GM21423 (cell line): Measurements from ENCODE around the gene NAV3.

Source experiments
- ATAC-seq: cut with Tn5 transposase; IDR thresholded peaks from one replicate; pipeline ENCODE4 v1.9.1; 2021; ENCODE audit warnings: mild to moderate bottlenecking, moderate library complexity; ENCODE audit not compliant: unreplicated experiment

NAV3 gene

DNA sequence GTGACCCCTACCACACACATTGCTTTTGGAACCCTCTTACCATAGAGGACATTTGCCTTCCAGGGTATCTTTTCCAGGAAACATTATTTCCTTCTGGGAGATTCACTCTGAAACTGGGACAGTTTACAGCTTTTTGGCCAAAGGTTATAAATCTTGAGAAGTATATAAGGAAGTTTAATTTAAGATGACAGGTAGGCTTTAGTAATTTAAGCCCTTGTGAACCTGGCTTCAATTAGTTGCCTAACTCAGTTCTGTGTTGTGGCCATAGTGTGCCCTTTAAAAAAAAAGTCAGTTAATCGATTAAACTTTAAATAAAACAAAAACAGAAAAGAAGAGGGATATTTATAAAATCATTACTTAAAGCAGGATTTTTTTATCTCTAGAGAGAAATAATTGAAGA is 142.9 kb downstream of the NAV3 start:
- no peak for ATAC-seq

DNA sequence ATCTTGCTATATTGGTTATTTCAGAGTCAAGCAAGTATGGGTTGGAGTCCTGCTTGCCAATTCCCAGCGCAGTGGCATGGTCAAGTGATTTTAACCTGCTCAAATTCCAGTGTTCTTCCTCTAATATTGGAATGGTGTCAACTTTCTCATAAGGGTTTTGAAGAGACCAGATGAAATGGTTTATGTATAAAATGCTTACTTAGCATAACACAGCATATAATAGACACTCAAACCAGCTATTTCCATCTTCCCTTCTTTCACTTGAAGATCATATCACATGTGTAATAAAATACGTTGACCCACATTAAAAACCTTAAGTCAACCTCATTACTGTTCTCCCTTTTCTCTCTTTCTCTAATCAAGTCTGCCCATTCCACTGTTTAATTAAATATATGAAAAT is 144.0 kb downstream of the NAV3 start:
- no peak for ATAC-seq

DNA sequence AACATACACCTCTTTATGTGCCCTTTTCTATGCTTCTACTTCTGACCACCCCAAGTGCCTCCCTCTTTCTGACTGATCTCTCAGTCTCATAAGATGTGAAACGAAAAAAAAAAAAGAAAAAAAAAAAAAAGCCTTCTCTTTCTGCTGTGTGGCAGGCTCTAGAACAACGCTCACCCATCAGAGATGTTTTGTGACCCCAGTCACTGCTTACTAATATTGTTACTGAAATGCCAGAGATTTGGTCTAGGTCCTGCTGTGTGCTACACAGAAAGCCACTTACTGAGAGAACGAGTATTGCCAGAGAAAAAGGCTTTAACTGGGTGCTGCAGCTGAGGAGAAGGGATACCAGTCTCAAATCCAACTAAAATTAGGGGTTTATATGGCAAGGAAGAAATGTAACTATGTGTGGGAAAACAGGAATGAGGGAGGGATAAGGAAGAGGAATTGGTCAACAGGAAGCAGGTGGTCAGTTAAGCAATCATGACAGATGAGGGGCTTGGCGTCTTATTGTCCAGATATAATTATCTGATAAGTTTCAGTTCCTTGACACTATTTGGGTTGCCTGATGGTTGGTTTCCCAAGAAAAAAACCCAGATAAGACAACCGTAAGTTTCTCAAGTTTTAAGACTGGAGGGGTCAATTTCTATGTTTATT is 149.0 kb downstream of the NAV3 start:
- ATAC-seq, result no peak

DNA sequence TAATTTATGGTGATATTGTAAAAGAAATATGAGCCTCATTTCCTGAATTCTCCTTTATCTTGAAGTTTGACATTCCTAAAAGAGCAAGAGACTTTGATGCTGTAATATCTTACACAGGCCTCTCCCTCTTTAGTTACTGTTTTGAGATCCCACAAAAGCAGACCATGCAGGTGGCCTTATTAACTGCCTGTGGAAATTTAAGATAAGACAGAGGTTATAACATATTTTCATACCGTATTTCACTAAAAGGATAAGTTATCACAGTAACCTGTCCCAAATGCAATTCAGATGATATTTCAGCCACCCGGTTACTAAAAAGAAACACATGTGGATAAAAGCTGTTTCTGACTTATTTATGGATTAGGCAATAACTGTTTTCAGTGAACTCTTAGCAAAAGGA is 150.1 kb downstream of the NAV3 start:
- ATAC-seq, result no peak

DNA sequence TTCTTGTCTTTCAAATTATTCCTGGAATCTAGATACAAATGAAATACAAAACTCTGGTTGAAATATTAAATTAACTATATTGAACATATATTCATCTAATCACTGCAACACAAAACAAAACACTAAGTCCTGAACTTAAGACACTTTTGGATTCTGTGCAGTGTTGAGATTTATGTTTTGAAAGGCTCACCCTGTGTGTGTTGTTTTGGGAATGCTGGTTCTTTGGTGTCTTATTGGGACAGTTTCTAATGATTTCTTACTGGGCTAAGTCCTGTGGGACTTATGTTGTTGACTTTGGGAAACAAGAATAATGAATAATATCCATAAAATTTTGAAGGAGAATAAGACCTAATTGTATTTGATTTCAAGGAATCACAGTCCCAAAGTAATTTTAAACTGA is 153.2 kb downstream of the NAV3 start:
- ATAC-seq, result no peak

DNA sequence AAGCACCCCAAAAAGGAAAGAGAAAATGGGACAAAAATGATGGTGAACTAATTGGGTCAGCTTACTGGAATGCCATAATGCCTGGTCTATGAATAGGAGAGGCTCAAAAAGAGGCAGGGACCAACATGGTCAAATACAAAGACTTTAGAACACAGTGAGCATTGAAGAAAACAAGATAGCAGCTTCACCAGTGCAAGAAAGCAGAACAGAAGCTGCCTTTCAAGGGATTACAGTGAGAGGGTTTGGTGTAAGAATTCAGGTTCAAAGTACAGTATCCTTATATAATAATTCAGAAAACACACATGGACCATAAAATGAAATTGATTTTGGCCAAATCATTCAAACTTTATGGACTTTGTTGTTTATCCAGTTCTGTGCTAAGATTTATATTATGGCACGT is 162.1 kb downstream of the NAV3 start:
- no peak for ATAC-seq

DNA sequence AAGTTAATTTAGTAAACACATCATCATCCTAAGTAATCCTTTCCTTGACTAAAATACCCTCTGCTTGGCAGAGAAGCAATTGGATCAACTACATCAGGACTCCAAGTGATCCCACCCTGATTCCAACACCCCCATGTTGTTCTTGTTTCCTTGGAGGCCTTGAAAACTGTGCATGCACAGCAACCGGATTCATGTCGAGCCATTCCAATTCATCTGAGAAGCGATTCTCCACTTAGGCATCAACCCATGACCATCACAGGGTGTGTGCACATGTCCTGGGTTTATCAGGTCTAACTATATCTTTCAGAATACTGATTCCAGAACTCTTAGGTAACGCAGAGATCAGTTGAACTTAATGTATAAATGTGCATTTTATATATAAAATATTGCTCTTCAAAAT is 163.0 kb downstream of the NAV3 start:
- ATAC-seq, result no peak

DNA sequence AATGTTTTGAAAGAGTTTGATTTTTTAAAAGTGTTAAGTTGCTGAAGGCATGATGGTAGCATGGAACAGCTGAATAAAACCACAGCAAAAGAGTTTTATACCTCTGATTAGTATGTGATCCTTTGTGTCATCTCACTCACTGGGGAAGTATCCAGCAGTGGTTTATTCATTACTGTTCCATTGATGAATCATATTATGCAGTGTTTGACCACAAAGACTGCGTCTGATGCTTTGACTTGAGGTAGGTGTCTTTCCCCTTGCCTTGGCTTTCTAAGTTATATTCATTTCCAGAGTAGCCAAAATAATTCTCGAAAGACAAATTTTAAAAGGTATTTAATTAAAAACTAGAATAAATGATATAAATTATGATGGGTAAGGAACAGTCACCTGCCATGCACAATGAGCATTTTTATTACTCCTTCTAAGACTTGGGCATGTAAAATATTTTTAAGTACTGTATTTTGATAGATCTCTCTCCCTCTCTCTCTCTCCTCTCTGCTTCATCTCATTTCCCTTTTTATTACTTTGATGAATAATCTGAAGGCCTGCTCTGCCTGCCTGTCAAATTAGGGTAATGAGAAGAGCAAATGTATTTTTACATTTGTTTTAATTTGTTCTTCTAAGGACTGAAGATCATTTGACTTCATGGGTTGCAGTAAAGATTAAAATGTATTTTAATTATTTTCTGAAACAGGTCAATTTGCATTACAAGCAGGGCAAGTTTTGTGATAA is 164.9 kb downstream of the NAV3 start:
- peak; percentile 74 for ATAC-seq

DNA sequence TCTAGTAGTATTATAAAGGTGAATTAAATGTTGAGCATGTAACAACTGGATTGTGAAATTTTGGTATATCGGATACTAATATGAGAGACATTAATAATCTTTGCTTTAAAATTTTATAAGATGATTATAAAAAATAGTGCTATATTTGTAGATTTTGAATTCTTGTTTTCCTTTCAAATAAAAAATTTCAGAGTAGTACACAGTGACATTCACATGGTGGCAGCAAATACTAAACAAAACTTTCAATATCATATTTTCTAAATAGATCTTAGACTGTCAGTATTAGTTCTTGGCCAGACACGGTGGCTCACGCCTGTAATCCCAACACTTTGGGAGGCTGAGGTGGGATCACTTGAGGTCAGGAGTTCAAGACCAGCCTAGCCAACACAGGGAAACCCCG is 166.0 kb downstream of the NAV3 start:
- ATAC-seq, result no peak

DNA sequence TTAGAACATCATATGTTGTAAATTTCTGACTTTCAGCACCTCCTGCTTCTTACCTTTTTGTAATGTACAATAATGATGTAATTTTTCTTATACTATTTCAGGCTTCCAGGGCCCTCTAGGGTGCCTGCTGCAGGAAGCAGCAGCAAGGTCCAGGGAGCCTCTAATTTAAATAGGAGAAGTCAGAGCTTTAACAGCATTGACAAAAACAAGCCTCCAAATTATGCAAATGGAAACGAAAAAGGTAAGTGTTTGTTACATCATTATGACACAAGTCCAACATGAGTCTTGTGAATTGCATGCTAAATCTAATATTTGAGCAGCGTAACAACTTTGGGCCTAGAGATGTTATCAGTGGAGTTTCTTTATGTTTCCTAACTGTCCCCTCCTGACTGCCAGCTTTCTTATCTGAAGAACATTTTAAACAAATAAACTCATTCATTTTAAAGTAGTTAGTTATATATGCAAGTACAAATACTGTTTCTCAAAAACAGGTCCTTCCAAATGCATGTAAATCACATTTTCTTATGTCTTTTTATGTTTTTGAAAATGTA is 167.6 kb downstream of the NAV3 start:
- ATAC-seq, result no peak

DNA sequence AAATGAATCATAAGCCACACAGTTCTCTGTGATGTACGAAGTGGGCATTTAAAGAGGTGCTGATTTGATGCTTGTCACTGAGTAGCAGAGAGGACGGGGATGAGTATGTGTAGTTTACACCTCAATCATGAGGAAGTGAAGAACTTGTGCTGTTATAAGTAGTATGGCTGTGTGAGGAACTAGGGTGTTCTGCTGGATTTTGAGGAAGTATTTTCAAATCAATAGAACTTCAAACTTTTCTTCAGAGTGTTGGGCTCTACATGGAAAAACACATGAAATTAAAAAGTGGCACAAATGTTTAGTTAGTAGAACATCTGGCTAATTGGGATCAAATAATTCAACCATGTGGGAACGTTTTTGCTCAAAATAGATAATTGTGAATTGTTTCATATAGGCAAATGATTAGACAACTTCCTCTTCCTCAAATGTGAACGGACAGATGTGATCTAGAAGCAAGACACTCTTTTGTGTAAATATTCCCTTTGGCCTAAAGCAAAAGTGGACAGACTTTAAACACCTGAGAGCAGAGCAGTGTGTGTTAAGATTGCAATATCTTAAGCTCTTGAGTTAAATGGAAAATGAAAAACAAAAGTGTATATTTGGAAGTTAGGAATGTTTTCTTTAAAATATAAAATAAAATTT is 168.5 kb downstream of the NAV3 start:
- peak; percentile 83 for ATAC-seq

DNA sequence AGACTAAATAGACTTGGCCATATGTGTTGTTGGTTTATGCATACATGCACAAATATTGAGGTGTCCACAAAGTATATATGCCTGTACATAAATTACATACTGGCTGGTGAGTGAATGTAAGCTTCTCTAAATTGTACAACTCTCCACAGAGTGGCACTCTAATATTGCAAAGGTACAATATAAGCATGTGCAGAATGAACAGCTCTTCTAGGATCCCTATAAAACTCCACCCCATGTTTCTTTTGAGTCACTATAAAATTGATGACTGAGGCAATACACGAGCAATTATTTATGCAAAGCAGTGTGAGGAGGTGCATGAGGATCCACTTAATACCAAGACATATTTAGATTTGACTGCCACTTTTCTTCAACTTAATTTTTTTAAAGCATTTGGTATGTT is 172.2 kb downstream of the NAV3 start:
- ATAC-seq, result no peak

DNA sequence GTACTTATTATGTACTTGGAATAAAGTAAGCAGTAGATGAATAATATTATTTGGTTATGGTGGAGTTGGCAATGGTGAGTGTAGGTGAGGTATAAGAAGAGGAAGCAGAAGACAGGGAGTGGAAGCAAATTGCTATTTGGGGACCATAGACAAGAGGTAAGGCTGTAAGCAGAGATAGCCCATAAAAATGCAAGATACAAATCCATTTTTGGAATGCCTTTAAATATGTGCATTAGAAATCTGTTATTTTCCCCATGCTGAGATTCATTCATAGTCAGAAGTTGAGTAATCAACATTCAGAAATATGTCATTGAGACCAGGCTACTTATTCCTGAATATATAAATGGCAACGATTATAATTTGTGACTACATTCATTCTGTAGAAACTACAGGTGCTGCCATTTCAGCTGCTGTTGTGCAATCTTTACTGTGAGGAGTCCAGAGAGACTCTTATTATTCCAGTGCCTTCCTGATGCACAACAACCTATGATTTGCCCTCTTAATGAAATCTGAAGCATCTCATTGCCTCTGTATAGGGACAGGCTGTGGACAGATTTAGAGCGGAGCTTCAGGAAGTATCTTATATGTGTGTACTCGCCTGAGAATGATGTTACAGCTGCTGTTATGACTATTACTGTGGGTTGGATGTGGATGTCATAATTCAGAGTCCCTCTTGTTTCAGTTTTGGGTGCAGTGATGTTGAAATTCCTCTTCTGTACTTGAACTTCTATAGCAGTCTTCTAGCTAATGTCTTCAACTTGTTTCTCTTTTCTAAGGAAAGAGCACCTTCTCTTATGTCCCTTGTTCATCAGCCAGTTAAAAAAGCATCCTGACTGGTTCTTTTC is 173.8 kb downstream of the NAV3 start:
- ATAC-seq, result no peak

DNA sequence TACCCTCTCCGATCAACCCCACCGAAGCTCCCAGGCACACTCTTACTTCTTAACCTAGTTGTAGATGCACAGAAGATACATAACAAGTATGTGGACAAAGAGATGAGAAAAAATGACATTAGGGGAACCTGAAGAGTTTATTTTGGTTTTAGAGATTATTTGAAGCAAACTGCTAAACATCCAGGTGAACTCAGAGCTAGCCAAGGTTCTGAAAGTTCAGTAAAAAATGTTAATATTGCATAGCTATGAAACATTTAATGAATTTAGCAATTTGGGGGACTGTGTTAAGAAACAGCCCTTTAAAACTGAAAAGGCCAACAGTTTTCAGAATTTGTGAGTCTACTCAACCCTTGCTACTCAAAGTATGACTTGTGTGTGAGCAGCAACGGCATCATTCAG is 174.4 kb downstream of the NAV3 start:
- no peak for ATAC-seq

DNA sequence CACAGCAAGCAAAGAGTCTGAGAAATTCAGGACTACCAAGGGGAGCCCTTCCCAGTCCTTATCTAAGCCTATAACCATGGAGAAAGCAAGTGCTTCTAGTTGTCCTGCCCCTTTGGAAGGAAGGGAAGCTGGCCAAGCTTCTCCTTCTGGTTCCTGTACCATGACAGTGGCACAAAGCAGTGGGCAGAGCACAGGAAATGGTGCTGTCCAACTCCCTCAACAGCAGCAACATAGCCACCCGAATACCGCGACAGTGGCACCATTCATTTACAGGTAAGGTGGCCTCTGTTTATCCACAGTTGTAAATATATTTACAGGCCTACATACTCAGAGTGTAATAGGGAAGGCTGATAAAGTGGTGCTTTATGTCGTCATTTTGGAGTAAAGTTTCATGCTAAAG is 176.5 kb downstream of the NAV3 start:
- ATAC-seq, result no peak

DNA sequence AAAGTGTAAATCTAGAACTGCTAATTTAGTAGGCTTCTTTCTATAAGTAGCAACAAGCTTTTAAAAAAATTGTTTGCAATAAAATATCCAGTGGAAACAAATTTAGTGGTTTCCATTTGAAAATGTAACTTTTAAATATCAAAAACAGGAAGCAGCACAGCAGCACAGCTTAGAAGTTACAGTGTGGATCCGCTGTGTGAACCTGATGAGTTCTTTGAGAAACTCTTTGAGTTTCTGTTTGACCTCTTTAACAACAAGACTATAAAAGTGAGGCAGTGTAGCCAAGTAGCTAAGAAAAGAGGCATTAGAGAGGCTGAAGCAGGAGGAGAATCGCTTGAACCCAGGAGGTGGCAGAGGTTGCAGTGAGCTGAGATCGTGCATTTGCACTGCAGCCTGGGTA is 178.3 kb downstream of the NAV3 start:
- ATAC-seq, result no peak

DNA sequence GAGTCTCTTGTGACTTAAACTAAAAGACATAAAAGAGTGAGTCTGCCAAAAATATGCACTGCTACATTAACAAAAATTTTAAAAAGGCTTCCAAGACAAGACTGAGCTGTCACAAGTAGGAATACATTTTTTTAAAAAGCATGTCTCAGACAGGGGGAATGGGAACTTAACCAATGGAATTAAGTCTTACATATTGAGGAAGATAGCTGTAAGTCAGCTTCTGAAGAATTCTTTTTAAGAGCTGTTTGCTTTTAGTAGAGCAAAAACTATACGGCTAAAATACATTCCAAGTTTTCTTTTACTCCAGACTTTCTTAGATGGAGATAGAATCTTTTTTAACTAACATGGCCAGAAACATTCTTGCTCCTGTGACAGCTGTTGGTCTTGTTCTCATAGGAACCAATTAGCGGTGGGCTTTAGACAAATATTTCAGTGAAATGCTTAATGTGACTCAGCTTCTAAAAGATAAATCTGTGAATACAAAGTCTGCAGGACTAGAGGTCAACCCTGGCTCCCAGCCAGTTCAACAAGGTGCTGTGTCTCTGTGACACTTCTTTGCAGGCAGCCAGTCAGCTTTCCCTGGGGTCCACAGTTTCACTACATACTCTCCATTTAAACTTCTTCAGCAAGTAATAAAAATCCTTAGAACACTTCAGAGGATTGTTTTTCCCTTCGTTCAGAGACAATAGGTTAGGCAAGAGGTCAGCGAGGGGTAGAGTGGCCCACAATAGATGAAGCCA is 187.6 kb downstream of the NAV3 start:
- no peak for ATAC-seq

DNA sequence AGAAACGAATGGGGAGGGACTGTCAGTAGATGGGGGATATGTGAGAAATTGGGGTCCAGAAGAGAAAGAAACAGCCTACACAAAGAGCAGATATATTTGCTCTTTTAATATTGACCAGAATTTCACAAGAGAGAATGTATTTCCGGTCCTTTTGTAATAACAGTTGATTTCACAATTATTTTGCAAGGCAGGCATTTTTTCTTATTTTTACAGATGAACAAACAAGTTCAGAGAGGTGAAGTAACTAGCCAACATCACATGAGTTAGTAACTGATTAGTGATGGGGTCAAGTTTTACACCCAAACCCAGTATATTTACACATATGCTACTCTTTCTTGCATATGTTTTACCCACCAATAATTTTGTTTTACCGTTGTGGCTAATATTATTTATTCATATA is 188.2 kb downstream of the NAV3 start:
- no peak for ATAC-seq

DNA sequence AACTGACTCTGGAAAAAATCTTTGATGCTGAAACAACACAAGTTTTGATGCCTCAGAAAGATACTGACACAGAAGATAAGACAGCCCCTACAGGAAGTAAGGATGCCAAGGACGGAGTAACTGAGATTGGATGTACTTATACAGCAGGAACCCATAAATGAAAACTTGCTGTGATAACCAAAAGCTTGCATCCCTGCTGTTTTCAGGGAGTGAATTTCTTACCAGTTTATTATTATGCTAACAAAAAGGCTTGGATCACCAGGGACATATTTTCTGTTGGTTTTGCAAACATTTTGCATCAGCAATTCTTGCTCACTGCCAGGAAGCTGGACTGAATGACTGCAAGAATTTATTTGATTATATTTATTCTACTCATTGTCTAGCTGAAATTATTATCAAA is 197.7 kb downstream of the NAV3 start:
- ATAC-seq, result no peak

DNA sequence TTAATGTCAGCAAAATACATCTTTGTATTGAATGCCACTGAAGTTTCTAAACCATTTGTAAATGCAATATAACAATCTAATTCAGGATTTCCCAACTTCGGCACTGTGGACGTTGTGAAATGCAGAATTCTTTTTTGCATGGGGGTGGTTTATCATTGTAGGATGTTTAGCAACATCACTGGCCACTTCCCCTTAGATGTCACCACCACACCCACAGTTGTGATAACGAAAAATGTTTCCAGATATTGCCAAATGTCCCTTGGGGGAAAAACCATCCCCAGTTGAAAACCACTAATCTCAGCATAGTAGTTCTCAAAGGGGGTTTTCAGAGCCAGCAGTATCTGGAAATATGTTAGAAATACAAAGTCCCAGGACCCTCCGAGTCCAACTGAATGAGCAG is 203.3 kb downstream of the NAV3 start:
- no peak for ATAC-seq
